ENCODE data around the gene RUFY2. TPM values are rescaled to one million over a fixed set of nuclear protein-coding genes. Genes with fewer than 3 reads are reported as not detected.
"Not testable (repeated sequence)": the region's sequence is repeated elsewhere in the genome, so short reads cannot be mapped to it uniquely, and the experiment has no call there.

RUFY2 gene
- total RNA-seq, 3 donors from 2014 or later (not counting 1 experiment from before 2014, with no cell fraction given) = 24.7 to 31.9 (median 31.4) TPM

GRCh38 chr10:68329506-68329861 is 77.6 kb downstream of the RUFY2 start:
- intact Hi-C loops (cut with micrococcal nuclease) = no loop called here
- Mint-ChIP-seq H3K27ac (no peak overlapping the region), H3K36me3 (no peaks in the 10 kb centered on the region), H3K27me3 (ENCODE audit: low read depth in 2 of 2) (no peaks in the 10 kb centered on the region), H3K9me3 (no peaks in the 10 kb centered on the region), H3K4me1 (peaks cover 33% of the 10 kb centered on the region in 2 donors), H3K4me3 (peak overlapping the region; percentile 58)
- DNase-seq (no peak), ATAC-seq (no peak)
- H3K36me3 ChIP-seq (ENCODE audit: control insufficient read depth, insufficient read depth, low read length) = no peaks in the 10 kb centered on the region
- H3K9me3 ChIP-seq (ENCODE audit: control insufficient read depth, insufficient read depth, low read length) = no peaks in the 10 kb centered on the region
- WGBS (ENCODE audit: insufficient coverage) = 100% methylated on average over 1 of the region's 1 CpG
- no peak overlapping the region for H3K4me3 ChIP-seq (ENCODE audit: low read length)
- H3K4me1 ChIP-seq (ENCODE audit: control insufficient read depth, insufficient read depth, low read length) = peaks cover 11% of the 10 kb centered on the region
- H3K27me3 ChIP-seq (ENCODE audit: control insufficient read depth, insufficient read depth, low read length) = no peaks in the 10 kb centered on the region
- H3K27ac ChIP-seq (ENCODE audit: low read length) = no peak overlapping the region
- TF ChIP-seq CTCF (IDR thresholded peaks at IDR 0.05) = no peak

- H3K27ac ChIP-seq (ENCODE audit: low read length) = no peak overlapping the region
- H3K4me1 Mint-ChIP-seq = peaks cover 19 to 20% of the 10 kb centered on the region in 2 donors
- H3K36me3 Mint-ChIP-seq = no peaks in the 10 kb centered on the region
- no peak overlapping the region for H3K27ac Mint-ChIP-seq
- H3K4me1 ChIP-seq (ENCODE audit: control insufficient read depth, insufficient read depth, low read length) = peaks cover 9% of the 10 kb centered on the region
- no peaks in the 10 kb centered on the region for H3K9me3 Mint-ChIP-seq
- no peak for TF ChIP-seq CTCF (IDR thresholded peaks at IDR 0.05)
- H3K27me3 ChIP-seq (ENCODE audit: control insufficient read depth, insufficient read depth, low read length) = no peaks in the 10 kb centered on the region
- ATAC-seq (no peak), DNase-seq (no peak)
- H3K4me3 ChIP-seq (ENCODE audit: low read length) = no peak overlapping the region
- H3K9me3 ChIP-seq (ENCODE audit: control insufficient read depth, insufficient read depth, low read length) = no peaks in the 10 kb centered on the region
- no peaks in the 10 kb centered on the region for H3K36me3 ChIP-seq (ENCODE audit: control insufficient read depth, insufficient read depth, low read length)
- WGBS (ENCODE audit: insufficient coverage) = 34% methylated on average over 4 of the region's 4 CpGs
- intact Hi-C loops (cut with micrococcal nuclease) = no loop called here
- H3K4me3 Mint-ChIP-seq = no peak overlapping the region
- no peaks in the 10 kb centered on the region for H3K27me3 Mint-ChIP-seq (ENCODE audit: low read depth in 2 of 2)
These were observed 78.9 kb downstream of the RUFY2 start for GRCh38 chr10:68327889-68328786.

GRCh38 chr10:68324396-68324795 is 82.7 kb downstream of the RUFY2 start:
- H3K27me3 ChIP-seq (ENCODE audit: control insufficient read depth, insufficient read depth, low read length); ATAC-seq; H3K4me1 ChIP-seq (ENCODE audit: control insufficient read depth, insufficient read depth, low read length); H3K4me1 Mint-ChIP-seq; H3K27ac ChIP-seq (ENCODE audit: low read length); H3K36me3 Mint-ChIP-seq; H3K9me3 Mint-ChIP-seq; H3K27me3 Mint-ChIP-seq (ENCODE audit: low read depth in 2 of 2); intact Hi-C loops (cut with micrococcal nuclease); H3K4me3 Mint-ChIP-seq; DNase-seq; H3K27ac Mint-ChIP-seq; H3K4me3 ChIP-seq (ENCODE audit: low read length); H3K36me3 ChIP-seq (ENCODE audit: control insufficient read depth, insufficient read depth, low read length); H3K9me3 ChIP-seq (ENCODE audit: control insufficient read depth, insufficient read depth, low read length): not testable (repeated sequence)
- 95% methylated on average over 4 of the region's 4 CpGs for WGBS (ENCODE audit: insufficient coverage)

- no peak overlapping the region for H3K4me3 Mint-ChIP-seq
These were observed 88.6 kb downstream of the RUFY2 start for GRCh38 chr10:68318331-68319059.

More at GRCh38 chr10:68318331-68319059, 88.6 kb downstream of the RUFY2 start:
- peaks cover 20% of the 10 kb centered on the region for H3K36me3 Mint-ChIP-seq
- ATAC-seq (no peak), DNase-seq (no peak)
- Histone ChIP-seq H3K27me3 (ENCODE audit: control insufficient read depth, insufficient read depth, low read length) (no peaks in the 10 kb centered on the region), H3K27ac (ENCODE audit: low read length) (no peak overlapping the region), H3K4me1 (ENCODE audit: control insufficient read depth, insufficient read depth, low read length) (no peaks in the 10 kb centered on the region), H3K4me3 (ENCODE audit: low read length) (no peak overlapping the region), H3K36me3 (ENCODE audit: control insufficient read depth, insufficient read depth, low read length) (no peaks in the 10 kb centered on the region), H3K9me3 (ENCODE audit: control insufficient read depth, insufficient read depth, low read length) (peaks cover 4% of the 10 kb centered on the region)
- TF ChIP-seq CTCF (IDR thresholded peaks at IDR 0.05) = no peak
- intact Hi-C loops (cut with micrococcal nuclease) = no loop called here
- peaks cover 7 to 12% of the 10 kb centered on the region in 2 donors for H3K9me3 Mint-ChIP-seq
- no CpG with 5 or more reads among the region's 1 CpG for WGBS (ENCODE audit: insufficient coverage)
- H3K4me1 Mint-ChIP-seq = no peaks in the 10 kb centered on the region
- no peak overlapping the region for H3K27ac Mint-ChIP-seq
- peaks cover 0 to 3% of the 10 kb centered on the region in 2 donors for H3K27me3 Mint-ChIP-seq (ENCODE audit: low read depth in 2 of 2)
